ENCODE measurements around the gene DLG2.

- TF ChIP-seq CTCF (IDR thresholded peaks at IDR 0.05) (no peak), EP300 (IDR thresholded peaks at IDR 0.05) (no peak), POLR2A (IDR thresholded peaks at IDR 0.05) (no peak), POLR2AphosphoS5 (IDR thresholded peaks at IDR 0.05) (no peak)
These were observed 1376.1 kb downstream of the DLG2 start for GRCh38 chr11:84250834-84251613.

All from sigmoid colon (tissue), 4 donors.